Measurements from ENCODE around the gene KDM2B. TPM values are rescaled to one million over a fixed set of nuclear protein-coding genes. Genes with fewer than 3 reads are reported as not detected.

KDM2B gene
- polyA plus RNA-seq, 2 of the 4 experiments (the other 2 are of a cell fraction): 10.4 to 18.4 TPM

- no peak for FAIRE-seq
- no peak overlapping the region for H3K27ac ChIP-seq
- TF ChIP-seq PHF8 (IDR thresholded peaks at IDR 0.05; ENCODE audit: borderline replicate concordance, low read depth) (no peak), FOXS1 (CRISPR knock-in tag; IDR thresholded peaks at IDR 0.05) (no peak), ELK1 (IDR thresholded peaks at IDR 0.05; ENCODE audit: low read depth, low read length) (no peak), MAX (IDR thresholded peaks at IDR 0.05) (no peak), MAFK (IDR thresholded peaks at IDR 0.05; ENCODE audit: partially characterized antibody) (no peak), ZC3H11A (IDR thresholded peaks at IDR 0.05) (no peak), GATA3 (IDR thresholded peaks at IDR 0.05; ENCODE audit: borderline replicate concordance) (no peak), E2F6 (IDR thresholded peaks at IDR 0.05; ENCODE audit: borderline replicate concordance, low read depth) (no peak), HDAC2 (IDR thresholded peaks at IDR 0.05) (no peak), NR3C1 (IDR thresholded peaks at IDR 0.05) (no peak), KDM5A (IDR thresholded peaks at IDR 0.05) (no peak)
- no peak overlapping the region for H3K4me3 ChIP-seq
- ChIA-PET CTCF (interaction anchor here (0.7 to 6.5 kb wide), 8 partner anchors 9 to 75 kb away, joined by 3 to 49 read pairs (median 4); partner anchors contain the start of gene ORAI1), POLR2A (no interaction called here)
- 90% methylated on average over 1 of the region's 1 CpG for WGBS (ENCODE audit: missing lambda C conversion rate)
- no peak for ATAC-seq
- no peak overlapping the region for H3K4me2 ChIP-seq
- peaks cover 29% of the 10 kb centered on the region for H3K4me1 ChIP-seq
- H3K9me3 ChIP-seq: no peaks in the 10 kb centered on the region
- no peak for DNase-seq (ENCODE audit: low read depth in 1 of 2, low spot score in 1 of 2)
These were observed 5.8 kb downstream of the KDM2B start for GRCh38 chr12:121575051-121575450.

GRCh38 chr12:121574025-121574424 lies 6.8 kb downstream of the KDM2B start:
- FAIRE-seq (no peak), DNase-seq (ENCODE audit: low read depth in 1 of 2, low spot score in 1 of 2) (no peak), ATAC-seq (no peak)
- H3K4me3 ChIP-seq: no peak overlapping the region
- H3K4me2 ChIP-seq: no peak overlapping the region
- ChIA-PET POLR2A (no interaction called here), CTCF (interaction anchor here (0.7 to 6.5 kb wide), 4 partner anchors 21 to 74 kb away, joined by 3 to 49 read pairs (median 16); partner anchors contain the start of gene ORAI1)
- no peak overlapping the region for H3K27ac ChIP-seq
- H3K9me3 ChIP-seq: no peaks in the 10 kb centered on the region
- peaks cover 27% of the 10 kb centered on the region for H3K4me1 ChIP-seq
- WGBS (ENCODE audit: missing lambda C conversion rate): 84% methylated on average over 11 of the region's 11 CpGs
- no peak for TF ChIP-seq CBX2 (IDR thresholded peaks at IDR 0.05; ENCODE audit: borderline replicate concordance, low read depth)

GRCh38 chr12:121571920-121572319 lies 8.9 kb downstream of the KDM2B start:
- H3K4me2 ChIP-seq: no peak overlapping the region
- POLR2A ChIA-PET: no interaction called here
- no peak for TF ChIP-seq EHF (CRISPR knock-in tag; IDR thresholded peaks at IDR 0.05)
- peaks cover 6% of the 10 kb centered on the region for H3K4me1 ChIP-seq
- DNase-seq (ENCODE audit: low read depth in 1 of 2, low spot score in 1 of 2) (no peak), ATAC-seq (no peak), FAIRE-seq (no peak)
- CTCF ChIA-PET: interaction anchor here (0.6 to 1.3 kb wide), 2 partner anchors 11 to 111 kb away, joined by 3 read pairs; no protein-coding TSS in a partner anchor
- no peak overlapping the region for H3K27ac ChIP-seq
- H3K9me3 ChIP-seq: no peaks in the 10 kb centered on the region
- H3K4me3 ChIP-seq: no peak overlapping the region
- 88% methylated on average over 9 of the region's 9 CpGs for whole genome bisulfite sequencing (ENCODE audit: missing lambda C conversion rate)

GRCh38 chr12:121570467-121571283 lies 10.1 kb downstream of the KDM2B start:
- no peak overlapping the region for H3K4me2 ChIP-seq
- no peak for DNase-seq (ENCODE audit: low read depth in 1 of 2, low spot score in 1 of 2)
- CTCF ChIA-PET: interaction anchor here (0.8 to 2.7 kb wide), 2 partner anchors 11 to 18 kb away, joined by 3 to 13 read pairs; no protein-coding TSS in a partner anchor
- no peak overlapping the region for H3K4me3 ChIP-seq
- no peaks in the 10 kb centered on the region for H3K9me3 ChIP-seq
- FAIRE-seq: no peak
- 83% methylated on average over 5 of the region's 5 CpGs for WGBS (ENCODE audit: missing lambda C conversion rate)
- ATAC-seq: peak in 1 of 2 experiments; percentile 37; a peak in 1 of 6 replicates
- no peaks in the 10 kb centered on the region for H3K4me1 ChIP-seq
- POLR2A ChIA-PET: no interaction called here
- TF ChIP-seq MAZ (IDR thresholded peaks at IDR 0.05; ENCODE audit: borderline replicate concordance, low read depth, low read length) (no peak), KDM1A (IDR thresholded peaks at IDR 0.05; ENCODE audit: low read depth) (no peak), FOXS1 (CRISPR knock-in tag; IDR thresholded peaks at IDR 0.05) (no peak), NR3C1 (IDR thresholded peaks at IDR 0.05) (no peak), ZNF302 (CRISPR knock-in tag; IDR thresholded peaks at IDR 0.05) (no peak), NFE2L2 (conservative IDR thresholded peaks at IDR 0.05; ENCODE audit: low read length) (no peak), FOSB (CRISPR knock-in tag; IDR thresholded peaks at IDR 0.05) (no peak), NPAS2 (CRISPR knock-in tag; IDR thresholded peaks at IDR 0.05; ENCODE audit: borderline replicate concordance) (no peak), SMC3 (IDR thresholded peaks at IDR 0.05) (no peak)
- no peak overlapping the region for H3K27ac ChIP-seq
